Right lobe of liver (tissue), 6 donors: ENCODE results near the gene DERA. TPM values are rescaled to one million over a fixed set of nuclear protein-coding genes. Genes with fewer than 3 reads are reported as not detected.
A peak's percentile ranks its signal among the peaks of the same experiment; 100 is the strongest.

ENCODE experiments used
- ATAC-seq, 4 donors: fragments of 200-7000 bp; cut with Tn5 transposase; one replicate each; pipeline ENCODE4 v1.9.1; 2020; ENCODE audit warnings: mild to moderate bottlenecking in 4 of 4, moderate library complexity in 4 of 4
- DNase-seq, 3 donors: peaks; one replicate each; pipeline ENCODE4 v3.0.0-alpha.2; 2020
- H3K27ac ChIP-seq, 3 donors: fragments of 200-600 bp; one replicate each; pipeline ENCODE4 v1.8.0; 2022
- H3K27me3 ChIP-seq, 2 donors: fragments of 200-600 bp; one replicate each; pipeline ENCODE4 v1.8.0; 2022
- H3K36me3 ChIP-seq, 4 donors: fragments of 200-600 bp; sonication (generic) in 1 of 4; one replicate each; pipeline versions ENCODE4 v1.5.1 to v1.8.0; 2017 to 2022; ENCODE audit warnings: control low read depth in 1 of 4
- H3K4me1 ChIP-seq, 4 donors: fragments of 200-600 bp; sonication (generic) in 1 of 4; one replicate each; pipeline versions ENCODE4 v1.5.1 to v1.8.0; 2017 to 2022; ENCODE audit warnings: control low read depth in 1 of 4
- H3K4me3 ChIP-seq, 3 donors: fragments of 200-600 bp; one replicate each; pipeline ENCODE4 v1.8.0; 2022
- H3K9me3 ChIP-seq, 4 donors: fragments of 200-600 bp; sonication (generic) in 1 of 4; one replicate each; pipeline versions ENCODE4 v1.5.1 to v1.8.0; 2017 to 2022; ENCODE audit warnings: control low read depth in 1 of 4
- CTCF ChIP-seq, 4 donors: fragments of 200-600 bp in 3 of 4; fragments of 450-650 bp in 1 of 4; IDR thresholded peaks; one replicate each; pipeline versions ENCODE4 v1.5.1 to v1.8.0; 2016 to 2022; ENCODE audit warnings: antibody characterized with exemption in 4 of 4, mild to moderate bottlenecking in 2 of 4
- POLR2A ChIP-seq: fragments of 450-650 bp; IDR thresholded peaks from one replicate; pipeline ENCODE4 v1.6.1; 2017; ENCODE audit warnings: antibody characterized with exemption, mild to moderate bottlenecking
- WGBS: methylation state at CpG from one replicate; pipeline ENCODE4 v1.1.6; 2018; ENCODE audit warnings: low coverage, low lambda C conversion rate; ENCODE audit not compliant: insufficient coverage; ENCODE audit errors: missing lambda C conversion rate; 5-methylcytosine and 5-hydroxymethylcytosine counted together
- intact Hi-C, 2 donors: fragments of 100-400 bp; cut with DNase I; formaldehyde crosslinking; loops; one replicate each; pipeline versions ENCODE4 v1.11.2 to v1.14.1; 2022
- total RNA-seq, 6 experiments: library from RNA; depleted of rRNA in 2 of 6; stranded (reverse); fragments of >200 nt in 2 of 6; fragmentation: NEBNext Ultra II Directional in 3 of 6; extraction: Animal tissue kit (Norgen Biotek cat#: 25700) in 3 of 6; gene quantifications; one replicate each; pipeline versions ENCODE4 v1.1.0 to v1.2.4, GENCODE V29; 2016 to 2023
- donor health status: DM: no; HTN: yes; CAD: no.
- donor health status: DM: no; HTN: no; CAD: no.
- donor health status: DM: no; HTN: no; CAD: no.
- donor health status: DM: no; HTN: yes; CAD: no.
- donor health status: DM: no; HTN: yes; CAD: no.

Gene DERA
- total RNA-seq, 6 experiments from 2014 or later, result 39.8 to 55.6 (median 49.1) TPM

GRCh38 chr12:16062611-16063010 lies 151.5 kb downstream of the DERA start:
- no peaks in the 10 kb centered on the region for H3K27me3 ChIP-seq
- TF ChIP-seq CTCF (IDR thresholded peaks at IDR 0.05) (no peak), POLR2A (no peak)
- DNase-seq (no peak), ATAC-seq (peak in 1 of 4 donors; percentile 73)
- no peaks in the 10 kb centered on the region for H3K4me1 ChIP-seq
- WGBS, result 80% methylated on average over 1 of the region's 1 CpG
- H3K36me3 ChIP-seq, result no peaks in the 10 kb centered on the region
- intact Hi-C loops, result no loop called here
- H3K9me3 ChIP-seq, result no peaks in the 10 kb centered on the region
- no peak overlapping the region for H3K4me3 ChIP-seq
- no peak overlapping the region for H3K27ac ChIP-seq

GRCh38 chr12:16063726-16064125 lies 152.6 kb downstream of the DERA start:
- no peak for TF ChIP-seq CTCF (IDR thresholded peaks at IDR 0.05)
- TF ChIP-seq POLR2A, result no peak
- DNase-seq (no peak), ATAC-seq (peak in 2 of 4 donors; percentile 30 to 48)
- intact Hi-C loops, result no loop called here
- Histone ChIP-seq H3K9me3 (no peaks in the 10 kb centered on the region), H3K27ac (no peak overlapping the region), H3K36me3 (no peaks in the 10 kb centered on the region), H3K4me3 (no peak overlapping the region), H3K27me3 (no peaks in the 10 kb centered on the region), H3K4me1 (no peaks in the 10 kb centered on the region)
- WGBS, result 88% methylated on average over 1 of the region's 1 CpG

- DNase-seq (no peak), ATAC-seq (no peak)
- intact Hi-C loops, result no loop called here
- WGBS, result 58% methylated on average over 5 of the region's 5 CpGs
- Histone ChIP-seq H3K27me3 (no peaks in the 10 kb centered on the region), H3K4me3 (no peak overlapping the region), H3K27ac (no peak overlapping the region), H3K9me3 (no peaks in the 10 kb centered on the region), H3K36me3 (no peaks in the 10 kb centered on the region), H3K4me1 (no peaks in the 10 kb centered on the region)
- no peak for TF ChIP-seq CTCF (IDR thresholded peaks at IDR 0.05)
- no peak for TF ChIP-seq POLR2A
Observed at GRCh38 chr12:16070113-16070512, 159.0 kb downstream of the DERA start.

- intact Hi-C loops, result no loop called here
- Histone ChIP-seq H3K4me1 (peaks cover 0 to 9% (median 0%) of the 10 kb centered on the region in 4 donors), H3K36me3 (no peaks in the 10 kb centered on the region), H3K27me3 (no peaks in the 10 kb centered on the region), H3K4me3 (no peak overlapping the region), H3K9me3 (no peaks in the 10 kb centered on the region), H3K27ac (no peak overlapping the region)
- DNase-seq (no peak), ATAC-seq (no peak)
- 58% methylated on average over 2 of the region's 2 CpGs for WGBS
- TF ChIP-seq POLR2A (no peak), CTCF (IDR thresholded peaks at IDR 0.05) (no peak)
Observed at GRCh38 chr12:16072678-16073077, 161.5 kb downstream of the DERA start.

- 73% methylated on average over 2 of the region's 2 CpGs for WGBS
- ATAC-seq (no peak), DNase-seq (no peak)
- H3K27me3 ChIP-seq, result no peaks in the 10 kb centered on the region
- H3K36me3 ChIP-seq, result no peaks in the 10 kb centered on the region
- peaks cover 0 to 9% (median 0%) of the 10 kb centered on the region in 4 donors for H3K4me1 ChIP-seq
- intact Hi-C loops, result no loop called here
- no peaks in the 10 kb centered on the region for H3K9me3 ChIP-seq
- no peak overlapping the region for H3K4me3 ChIP-seq
- no peak for TF ChIP-seq POLR2A
- no peak for TF ChIP-seq CTCF (IDR thresholded peaks at IDR 0.05)
- no peak overlapping the region for H3K27ac ChIP-seq
Observed at GRCh38 chr12:16074894-16075293, 163.8 kb downstream of the DERA start.
